Measurements from ENCODE around the gene BMAL1. TPM values are rescaled to one million over a fixed set of nuclear protein-coding genes. Genes with fewer than 3 reads are reported as not detected.

BMAL1 gene
- total and polyA plus RNA-seq, 2 of the 4 experiments (the other 2 are of a cell fraction), result 8.8 to 9.9 TPM

- ChIA-PET POLR2A (ENCODE audit: unreplicated experiment) (no interaction called here), CTCF (no interaction called here)
- Histone ChIP-seq H2BK5ac (ENCODE audit: low read depth, low read length, poor library complexity, severe bottlenecking) (no peak overlapping the region), H4K5ac (ENCODE audit: low read depth, low read length) (no peak overlapping the region), H3K4ac (ENCODE audit: low read depth, low read length) (no peak overlapping the region), H3K9me1 (ENCODE audit: insufficient read depth, low read length) (no peaks in the 10 kb centered on the region), H3K27ac (ENCODE audit: insufficient read depth, low read length) (no peak overlapping the region), H3K4me3 (ENCODE audit: insufficient read depth, low read depth, low read length) (no peak overlapping the region), H3K56ac (ENCODE audit: extremely low read depth, insufficient read depth, low read length) (no peak overlapping the region), H3K27me3 (ENCODE audit: control insufficient read depth, insufficient read depth, low read length) (no peaks in the 10 kb centered on the region), H3K79me1 (ENCODE audit: low read depth in 1 of 2, low read length in 2 of 2) (peaks cover 17 to 35% of the 10 kb centered on the region in 2 experiments), H4K8ac (ENCODE audit: low read depth in 2 of 2, low read length in 2 of 2) (no peak overlapping the region), H3K23ac (ENCODE audit: low read depth, low read length) (no peak overlapping the region), H3K18ac (ENCODE audit: low read depth, low read length) (no peak overlapping the region), H2AK5ac (ENCODE audit: low read depth, low read length) (no peak overlapping the region), H2AFZ (replicated peaks; ENCODE audit: low read length, poor library complexity) (no peak overlapping the region), H3K4me1 (ENCODE audit: control insufficient read depth, insufficient read depth, low read length) (no peaks in the 10 kb centered on the region), H3K9ac (ENCODE audit: low read depth, low read length) (no peak overlapping the region), H3K4me2 (ENCODE audit: low read depth, low read length) (no peak overlapping the region), H2BK20ac (ENCODE audit: low read depth, low read length) (no peak overlapping the region), H3K36me3 (ENCODE audit: control insufficient read depth, insufficient read depth, low read length) (peaks cover 2% of the 10 kb centered on the region; the same call in 1 of the 2 replicates), H2AK9ac (replicated peaks; ENCODE audit: low read depth, low read length, poor library complexity) (no peak overlapping the region), H4K20me1 (ENCODE audit: insufficient read depth, low read length) (peaks cover 8% of the 10 kb centered on the region; the same call in 1 of the 2 replicates), H2BK120ac (ENCODE audit: low read depth, low read length) (no peak overlapping the region), H3K14ac (replicated peaks; ENCODE audit: low read depth, low read length) (no peak overlapping the region), H4K91ac (ENCODE audit: insufficient read depth, low read depth, low read length) (no peak overlapping the region), H2BK15ac (ENCODE audit: low read depth, low read length) (no peak overlapping the region), H3K9me3 (ENCODE audit: control insufficient read depth, insufficient read depth, low read length) (0 out of 2 replicates have a peak, but pooled peaks cover 2% of the 10 kb centered on the region)
- no TSS peak for BruUV-seq (replicated peaks)
- no CpG with 5 or more reads among the region's 6 CpGs for WGBS, 2 experiments (ENCODE audit: extremely low coverage in 2 of 2, insufficient read length in 1 of 2)
- intact Hi-C loops (cut with micrococcal nuclease) (no loop called here), in situ Hi-C loops (cut with MboI; ENCODE audit: low sequenced_read_pairs) (no loop called here), dilution Hi-C loops (cut with HindIII; ENCODE audit: low sequenced_read_pairs, unreplicated experiment) (no loop called here)
- TF ChIP-seq, protein P1, sequence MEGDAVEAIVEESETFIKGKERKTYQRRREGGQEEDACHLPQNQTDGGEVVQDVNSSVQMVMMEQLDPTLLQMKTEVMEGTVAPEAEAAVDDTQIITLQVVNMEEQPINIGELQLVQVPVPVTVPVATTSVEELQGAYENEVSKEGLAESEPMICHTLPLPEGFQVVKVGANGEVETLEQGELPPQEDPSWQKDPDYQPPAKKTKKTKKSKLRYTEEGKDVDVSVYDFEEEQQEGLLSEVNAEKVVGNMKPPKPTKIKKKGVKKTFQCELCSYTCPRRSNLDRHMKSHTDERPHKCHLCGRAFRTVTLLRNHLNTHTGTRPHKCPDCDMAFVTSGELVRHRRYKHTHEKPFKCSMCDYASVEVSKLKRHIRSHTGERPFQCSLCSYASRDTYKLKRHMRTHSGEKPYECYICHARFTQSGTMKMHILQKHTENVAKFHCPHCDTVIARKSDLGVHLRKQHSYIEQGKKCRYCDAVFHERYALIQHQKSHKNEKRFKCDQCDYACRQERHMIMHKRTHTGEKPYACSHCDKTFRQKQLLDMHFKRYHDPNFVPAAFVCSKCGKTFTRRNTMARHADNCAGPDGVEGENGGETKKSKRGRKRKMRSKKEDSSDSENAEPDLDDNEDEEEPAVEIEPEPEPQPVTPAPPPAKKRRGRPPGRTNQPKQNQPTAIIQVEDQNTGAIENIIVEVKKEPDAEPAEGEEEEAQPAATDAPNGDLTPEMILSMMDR (conservative IDR thresholded peaks at IDR 0.05; ENCODE audit: low read depth, low read length), result no peak
- TF ChIP-seq, protein P2, sequence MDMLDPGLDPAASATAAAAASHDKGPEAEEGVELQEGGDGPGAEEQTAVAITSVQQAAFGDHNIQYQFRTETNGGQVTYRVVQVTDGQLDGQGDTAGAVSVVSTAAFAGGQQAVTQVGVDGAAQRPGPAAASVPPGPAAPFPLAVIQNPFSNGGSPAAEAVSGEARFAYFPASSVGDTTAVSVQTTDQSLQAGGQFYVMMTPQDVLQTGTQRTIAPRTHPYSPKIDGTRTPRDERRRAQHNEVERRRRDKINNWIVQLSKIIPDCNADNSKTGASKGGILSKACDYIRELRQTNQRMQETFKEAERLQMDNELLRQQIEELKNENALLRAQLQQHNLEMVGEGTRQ (IDR thresholded peaks at IDR 0.05; ENCODE audit: low read depth, low read length), result no peak
- TF ChIP-seq, protein P3, sequence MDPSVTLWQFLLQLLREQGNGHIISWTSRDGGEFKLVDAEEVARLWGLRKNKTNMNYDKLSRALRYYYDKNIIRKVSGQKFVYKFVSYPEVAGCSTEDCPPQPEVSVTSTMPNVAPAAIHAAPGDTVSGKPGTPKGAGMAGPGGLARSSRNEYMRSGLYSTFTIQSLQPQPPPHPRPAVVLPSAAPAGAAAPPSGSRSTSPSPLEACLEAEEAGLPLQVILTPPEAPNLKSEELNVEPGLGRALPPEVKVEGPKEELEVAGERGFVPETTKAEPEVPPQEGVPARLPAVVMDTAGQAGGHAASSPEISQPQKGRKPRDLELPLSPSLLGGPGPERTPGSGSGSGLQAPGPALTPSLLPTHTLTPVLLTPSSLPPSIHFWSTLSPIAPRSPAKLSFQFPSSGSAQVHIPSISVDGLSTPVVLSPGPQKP (IDR thresholded peaks at IDR 0.05; ENCODE audit: borderline replicate concordance, low read depth, low read length), result no peak
- TF ChIP-seq MXI1 (IDR thresholded peaks at IDR 0.05; ENCODE audit: borderline replicate concordance, low read depth, low read length) (no peak), CEBPB (IDR thresholded peaks at IDR 0.05; ENCODE audit: low read depth, low read length) (no peak), MAFK (IDR thresholded peaks at IDR 0.05; ENCODE audit: low read depth, low read length) (no peak), POLR2A (IDR thresholded peaks at IDR 0.05; ENCODE audit: low read depth, low read length) (no peak), FOS (IDR thresholded peaks at IDR 0.05; ENCODE audit: low read depth, low read length) (no peak), BHLHE40 (IDR thresholded peaks at IDR 0.05; ENCODE audit: low read depth, low read length) (no peak), CHD1 (IDR thresholded peaks at IDR 0.05; ENCODE audit: low read depth, low read length) (no peak), NFE2L2 (IDR thresholded peaks at IDR 0.05; ENCODE audit: low read depth, low read length) (no peak), MAZ (IDR thresholded peaks at IDR 0.05; ENCODE audit: borderline replicate concordance, low read depth, low read length) (no peak), RAD21 (IDR thresholded peaks at IDR 0.05; ENCODE audit: low read length) (no peak), SMC3 (IDR thresholded peaks at IDR 0.05; ENCODE audit: low read depth, low read length) (no peak), RCOR1 (IDR thresholded peaks at IDR 0.05; ENCODE audit: insufficient replicate concordance, low read length) (no peak), RFX5 (IDR thresholded peaks at IDR 0.05; ENCODE audit: low read depth, low read length) (no peak)
- ATAC-seq (ENCODE audit: low read depth), result no peak
- no peak for DNase-seq
Observed at GRCh38 chr11:13423372-13423771, 145.8 kb downstream of the BMAL1 start.

Data from IMR-90 (cell line).